GM19035 (cell line): ENCODE data around the gene ESPN.
"Not testable (repeated sequence)": the region's sequence is repeated elsewhere in the genome, so short reads cannot be mapped to it uniquely, and the experiment has no call there.

ENCODE experiments used
- ATAC-seq: cut with Tn5 transposase; IDR thresholded peaks from one replicate; pipeline ENCODE4 v1.9.1; 2021; ENCODE audit not compliant: unreplicated experiment

Gene ESPN

GRCh38 chr1:6424619-6425593 is at the start of gene ESPN:
TSS of gene ESPN (plus strand) at chr1:6424776. CDS start at chr1:6424956, 180 bp downstream.
- no peak for ATAC-seq

GRCh38 chr1:6378096-6378746 is 46.4 kb upstream of the ESPN start:
- no peak for ATAC-seq

- no peak for ATAC-seq
Observed at GRCh38 chr1:6380037-6380436, 44.5 kb upstream of the ESPN start.

- ATAC-seq: no peak
Observed at GRCh38 chr1:6384135-6384534, 40.4 kb upstream of the ESPN start.

- no peak for ATAC-seq
Observed at GRCh38 chr1:6384962-6385361, 39.6 kb upstream of the ESPN start.

GRCh38 chr1:6385488-6386191 is 38.9 kb upstream of the ESPN start:
- ATAC-seq: no peak

GRCh38 chr1:6386371-6386949 is 38.1 kb upstream of the ESPN start:
- ATAC-seq: no peak

GRCh38 chr1:6389971-6390370 is 34.6 kb upstream of the ESPN start:
- no peak for ATAC-seq

- no peak for ATAC-seq
Observed at GRCh38 chr1:6391951-6392808, 32.4 kb upstream of the ESPN start.

- peak; percentile 24 for ATAC-seq
Observed at GRCh38 chr1:6392809-6393399, 31.7 kb upstream of the ESPN start.

- ATAC-seq: peak; percentile 84
Observed at GRCh38 chr1:6393400-6394187, 31.0 kb upstream of the ESPN start, which contains the start of gene ACOT7. TSS of gene ACOT7 (minus strand) at chr1:6393767. CDS start at chr1:6393399, 368 bp downstream.

GRCh38 chr1:6395130-6395529 is 29.4 kb upstream of the ESPN start:
- ATAC-seq: not testable (repeated sequence)

GRCh38 chr1:6395781-6396244 is 28.8 kb upstream of the ESPN start:
- not testable (repeated sequence) for ATAC-seq

- no peak for ATAC-seq
Observed at GRCh38 chr1:6396998-6397397, 27.6 kb upstream of the ESPN start.

- ATAC-seq: no peak
Observed at GRCh38 chr1:6397844-6398441, 26.6 kb upstream of the ESPN start.

- ATAC-seq: no peak
Observed at GRCh38 chr1:6399294-6399693, 25.3 kb upstream of the ESPN start.

GRCh38 chr1:6401673-6402072 is 22.9 kb upstream of the ESPN start:
- no peak for ATAC-seq

- no peak for ATAC-seq
Observed at GRCh38 chr1:6408023-6408422, 16.6 kb upstream of the ESPN start.
